HG03066 (cell line): ENCODE measurements around the gene RPTOR.
"Not testable (repeated sequence)": the region's sequence is repeated elsewhere in the genome, so short reads cannot be mapped to it uniquely, and the experiment has no call there.

Source experiments
- ATAC-seq: cut with Tn5 transposase; IDR thresholded peaks from one replicate; pipeline ENCODE4 v1.9.1; 2021; ENCODE audit warnings: low read depth; ENCODE audit not compliant: unreplicated experiment

RPTOR gene

GRCh38 chr17:80544655-80545498 lies at the start of gene RPTOR:
RPTOR (plus strand) TSS chr17:80544838; CDS start chr17:80545630, 792 bp downstream.
- ATAC-seq = peak; percentile 73

GRCh38 chr17:80497726-80498241 lies 46.9 kb upstream of the RPTOR start:
- ATAC-seq = no peak

- no peak for ATAC-seq
Measured at GRCh38 chr17:80498242-80498919, 46.3 kb upstream of the RPTOR start.

GRCh38 chr17:80498920-80499410 lies 45.7 kb upstream of the RPTOR start:
- no peak for ATAC-seq

- ATAC-seq = no peak
Measured at GRCh38 chr17:80499560-80499959, 45.1 kb upstream of the RPTOR start.

GRCh38 chr17:80499961-80500665 lies 44.5 kb upstream of the RPTOR start:
- no peak for ATAC-seq

GRCh38 chr17:80501741-80502577 lies 42.7 kb upstream of the RPTOR start:
- no peak for ATAC-seq

- no peak for ATAC-seq
Measured at GRCh38 chr17:80502578-80502877, 42.1 kb upstream of the RPTOR start.

GRCh38 chr17:80503031-80503430 lies 41.6 kb upstream of the RPTOR start:
- no peak for ATAC-seq

GRCh38 chr17:80503921-80504320 lies 40.7 kb upstream of the RPTOR start:
- ATAC-seq = no peak

- no peak for ATAC-seq
Measured at GRCh38 chr17:80504686-80505413, 39.8 kb upstream of the RPTOR start.

- not testable (repeated sequence) for ATAC-seq
Measured at GRCh38 chr17:80507177-80507576, 37.5 kb upstream of the RPTOR start.

GRCh38 chr17:80507965-80508364 lies 36.7 kb upstream of the RPTOR start:
- no peak for ATAC-seq

GRCh38 chr17:80509311-80509710 lies 35.3 kb upstream of the RPTOR start:
- ATAC-seq = no peak

GRCh38 chr17:80510132-80510531 lies 34.5 kb upstream of the RPTOR start:
- ATAC-seq = no peak

- no peak for ATAC-seq
Measured at GRCh38 chr17:80510772-80511171, 33.9 kb upstream of the RPTOR start.

- no peak for ATAC-seq
Measured at GRCh38 chr17:80511222-80512180, 33.1 kb upstream of the RPTOR start.

- ATAC-seq = no peak
Measured at GRCh38 chr17:80512233-80512632, 32.4 kb upstream of the RPTOR start.
